IPS-18c (cell line): ENCODE measurements around the gene CCDC78.
"Not testable (repeated sequence)": the region's sequence is repeated elsewhere in the genome, so short reads cannot be mapped to it uniquely, and the experiment has no call there.

Experiments
- H3K4me3 ChIP-seq: 2 replicates; pipeline ENCODE4 v1.7.0; 2013; ENCODE audit warnings: low read depth, mild to moderate bottlenecking, low read length, moderate library complexity; ENCODE audit not compliant: insufficient read depth
- H3K9me3 ChIP-seq: one replicate; pipeline ENCODE4 v1.6.1; 2013; ENCODE audit warnings: mild to moderate bottlenecking, low read length, moderate library complexity; ENCODE audit not compliant: control insufficient read depth, insufficient read depth

The CCDC78 gene

DNA sequence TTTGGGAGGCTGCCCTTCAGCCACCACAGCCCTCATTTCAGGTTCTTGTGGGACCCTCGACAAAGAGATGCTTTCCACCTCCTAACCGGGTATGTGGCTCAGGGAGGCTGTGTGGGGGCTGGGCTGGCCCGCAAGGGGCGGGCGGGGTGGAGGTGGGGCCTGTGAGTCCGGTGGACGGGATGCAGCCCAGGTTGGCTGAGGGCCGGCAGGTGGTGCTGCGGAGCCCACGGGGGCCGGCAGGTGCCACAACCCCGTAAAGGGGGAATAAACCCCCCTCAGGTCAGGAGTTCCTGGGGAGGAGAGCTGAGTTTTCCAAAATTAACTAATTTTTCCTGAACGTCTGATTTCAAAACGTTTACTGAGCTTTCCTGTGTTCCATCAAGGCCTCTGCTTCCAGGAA, 19.5 kb upstream of the CCDC78 start:
- no peaks in the 10 kb centered on the region for H3K9me3 ChIP-seq
- no peak overlapping the region for H3K4me3 ChIP-seq

DNA sequence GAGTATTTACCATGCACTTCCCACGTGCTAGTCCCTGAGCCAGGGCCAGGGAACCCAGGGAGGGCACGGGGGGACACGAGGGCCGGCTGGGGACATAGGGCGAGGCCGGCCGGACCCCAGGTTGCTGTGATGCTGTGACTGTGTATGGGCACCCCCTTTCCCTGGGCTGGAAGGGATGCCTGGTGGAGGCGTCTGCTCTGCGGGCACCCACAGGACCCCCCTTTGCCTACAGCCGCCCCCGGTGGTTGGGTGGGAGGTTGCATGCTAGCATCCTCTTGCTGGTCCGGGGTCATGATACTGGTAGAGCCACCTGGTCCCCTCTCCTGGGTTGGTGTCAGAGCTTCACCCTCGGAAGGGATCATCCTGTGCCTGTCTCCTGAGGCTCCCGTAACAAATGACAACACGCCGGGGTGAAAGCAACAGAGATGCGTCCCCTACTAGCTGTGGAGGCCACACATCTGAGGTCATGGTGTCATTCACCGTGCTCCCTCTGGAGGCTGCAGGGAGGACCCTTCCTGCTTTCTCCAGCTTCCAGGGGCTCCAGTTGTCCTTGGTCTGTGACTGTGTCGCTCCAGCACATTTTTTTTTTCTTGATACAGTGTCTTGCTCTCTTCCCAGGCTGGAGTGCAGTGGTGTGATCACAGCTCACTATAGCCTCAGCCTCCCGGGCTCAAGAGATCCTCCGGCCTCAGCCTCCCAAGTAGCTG, 17.7 kb upstream of the CCDC78 start:
- Histone ChIP-seq H3K4me3 (no peak overlapping the region), H3K9me3 (no peaks in the 10 kb centered on the region)

GRCh38 chr16:742894-743293, 16.7 kb upstream of the CCDC78 start:
- H3K4me3 ChIP-seq, H3K9me3 ChIP-seq: not testable (repeated sequence)

DNA sequence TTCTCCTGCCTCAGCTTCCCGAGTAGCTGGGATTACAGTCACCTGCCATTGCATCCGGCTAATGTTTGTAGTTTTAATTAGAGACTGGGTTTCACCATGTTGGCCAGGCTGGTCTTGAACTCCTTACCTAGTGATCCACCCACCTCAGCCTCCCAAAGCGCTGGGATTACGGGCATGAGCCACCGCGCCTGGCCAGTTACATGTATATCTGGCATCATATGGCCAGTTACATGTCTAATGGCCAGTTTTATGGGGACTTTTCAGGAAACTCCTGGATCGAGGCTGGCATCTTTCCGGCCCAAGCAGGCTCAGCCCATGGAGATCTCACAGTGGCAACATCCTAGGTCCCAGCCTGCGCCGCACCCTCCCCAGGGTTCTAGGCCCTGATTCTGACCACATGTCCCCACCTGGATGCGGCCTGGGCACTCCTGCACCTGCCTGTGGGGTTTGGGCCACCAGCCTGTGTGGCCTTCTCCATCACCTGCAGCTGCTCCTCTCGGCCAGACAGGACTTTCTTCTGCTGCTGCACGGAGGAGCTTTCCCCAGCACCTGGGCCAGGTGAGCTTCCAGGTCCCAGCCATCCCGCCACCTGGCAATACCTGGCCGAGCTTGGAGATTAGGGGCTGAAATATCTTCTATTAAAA, 15.9 kb upstream of the CCDC78 start:
- Histone ChIP-seq H3K4me3 (no peak overlapping the region), H3K9me3 (no peaks in the 10 kb centered on the region)

- peak within 1 kb of the TSS; percentile 92 for H3K4me3 ChIP-seq
Observed at GRCh38 chr16:740764-741505, 14.7 kb upstream of the CCDC78 start, which contains the start of gene CIAO3. Gene CIAO3 (minus strand): TSS chr16:740997. CDS start chr16:740985, 12 bp downstream.

DNA sequence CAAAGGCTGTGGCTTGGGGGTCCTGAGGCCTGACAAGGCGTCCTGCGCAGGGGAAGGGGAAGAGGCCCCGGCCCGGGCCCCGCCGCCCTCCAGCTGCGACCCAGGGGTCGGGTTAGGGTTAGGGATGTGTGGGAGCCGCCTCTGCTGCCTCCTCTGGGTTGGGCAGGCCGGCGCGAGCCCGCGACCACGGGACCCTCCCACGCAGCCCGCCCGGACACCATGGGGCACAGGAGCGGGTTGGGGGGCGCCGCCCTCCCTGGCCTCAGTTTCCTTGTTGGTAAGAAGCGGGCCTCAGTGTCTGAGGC, 14.2 kb upstream of the CCDC78 start:
- no peaks in the 10 kb centered on the region for H3K9me3 ChIP-seq
- peak overlapping the region; percentile 92 for H3K4me3 ChIP-seq

More at GRCh38 chr16:740764-741505, 14.7 kb upstream of the CCDC78 start, which contains the start of gene CIAO3:
- no peaks in the 10 kb centered on the region for H3K9me3 ChIP-seq

GRCh38 chr16:739560-740458, 13.6 kb upstream of the CCDC78 start:
- Histone ChIP-seq H3K4me3 (peak overlapping the region; percentile 92), H3K9me3 (no peaks in the 10 kb centered on the region)

DNA sequence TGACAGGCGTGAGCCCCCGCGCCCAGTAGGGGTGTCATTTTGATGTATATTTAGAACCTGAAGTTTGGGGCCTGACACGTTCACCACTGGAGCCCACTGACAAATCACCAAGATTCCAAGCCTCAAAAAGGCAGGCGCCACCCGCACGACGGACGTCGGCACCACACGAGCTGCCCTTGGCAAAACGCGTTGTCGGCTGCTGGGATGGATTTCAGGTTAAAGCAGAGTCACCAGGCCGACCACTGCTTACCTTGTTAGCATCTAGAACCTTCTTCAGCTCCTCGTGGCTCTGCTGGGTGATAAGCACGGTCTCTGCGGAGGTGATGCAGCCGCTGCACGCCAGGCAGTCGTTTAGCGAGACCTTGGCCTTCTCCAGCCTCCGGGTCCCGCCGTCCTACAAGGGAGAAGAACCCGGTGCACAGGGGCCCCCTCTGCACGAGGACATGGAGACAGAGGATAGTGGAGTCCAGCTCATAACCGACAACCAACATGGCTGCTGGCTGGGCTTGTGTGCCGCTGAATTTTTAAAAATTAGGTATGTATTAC, 10.8 kb upstream of the CCDC78 start:
- Histone ChIP-seq H3K9me3 (no peaks in the 10 kb centered on the region), H3K4me3 (no peak overlapping the region)

- no peak overlapping the region for H3K4me3 ChIP-seq
Observed at GRCh38 chr16:735982-736453, 9.8 kb upstream of the CCDC78 start.

DNA sequence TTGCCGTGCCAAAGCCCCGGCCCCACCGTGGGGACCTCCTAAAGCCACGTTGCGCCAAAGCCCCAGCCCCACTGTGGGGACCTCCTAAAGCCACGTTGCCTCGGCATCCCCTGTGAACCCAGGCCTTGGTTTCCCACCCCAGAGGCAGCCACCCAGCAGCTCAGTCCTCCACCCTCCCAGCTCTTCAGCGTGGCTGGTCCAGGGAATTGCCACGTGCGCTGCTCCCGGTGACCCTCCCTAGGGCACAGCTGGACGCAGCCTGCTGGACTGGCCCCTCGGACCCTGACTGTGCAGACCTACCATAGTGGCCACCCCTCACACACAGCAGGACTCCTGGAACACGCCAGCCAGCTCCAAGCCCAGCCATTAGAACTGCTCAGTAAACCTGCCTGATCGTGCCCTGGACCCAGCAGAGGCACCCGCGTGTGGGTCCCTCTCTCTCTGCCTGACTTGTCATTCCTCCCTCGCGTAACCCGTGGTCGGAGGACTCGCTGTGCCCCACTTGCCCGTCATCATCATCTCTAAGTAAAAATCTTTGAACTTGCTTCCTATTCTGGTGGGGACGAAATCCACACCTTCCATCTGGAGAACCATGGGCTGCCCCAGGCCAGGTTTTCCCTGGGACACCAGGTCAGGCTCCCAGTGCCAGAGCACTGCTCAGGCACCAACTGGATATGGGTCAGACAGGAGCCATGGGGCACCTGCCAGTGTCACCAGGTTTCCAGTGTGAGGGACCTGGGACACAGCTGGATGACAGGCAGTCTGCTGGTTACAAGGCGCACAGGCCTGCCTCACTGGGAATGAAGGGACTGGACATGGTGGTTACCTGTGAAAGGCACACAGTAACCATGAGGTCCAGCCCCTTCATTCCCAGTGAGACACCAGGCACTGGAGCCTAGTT, 9.0 kb upstream of the CCDC78 start:
- Histone ChIP-seq H3K4me3 (no peak overlapping the region), H3K9me3 (no peaks in the 10 kb centered on the region)

More at GRCh38 chr16:735982-736453, 9.8 kb upstream of the CCDC78 start:
- H3K9me3 ChIP-seq, result no peaks in the 10 kb centered on the region

GRCh38 chr16:734208-734980, 8.2 kb upstream of the CCDC78 start:
- Histone ChIP-seq H3K4me3 (no peak overlapping the region), H3K9me3 (no peaks in the 10 kb centered on the region)

DNA sequence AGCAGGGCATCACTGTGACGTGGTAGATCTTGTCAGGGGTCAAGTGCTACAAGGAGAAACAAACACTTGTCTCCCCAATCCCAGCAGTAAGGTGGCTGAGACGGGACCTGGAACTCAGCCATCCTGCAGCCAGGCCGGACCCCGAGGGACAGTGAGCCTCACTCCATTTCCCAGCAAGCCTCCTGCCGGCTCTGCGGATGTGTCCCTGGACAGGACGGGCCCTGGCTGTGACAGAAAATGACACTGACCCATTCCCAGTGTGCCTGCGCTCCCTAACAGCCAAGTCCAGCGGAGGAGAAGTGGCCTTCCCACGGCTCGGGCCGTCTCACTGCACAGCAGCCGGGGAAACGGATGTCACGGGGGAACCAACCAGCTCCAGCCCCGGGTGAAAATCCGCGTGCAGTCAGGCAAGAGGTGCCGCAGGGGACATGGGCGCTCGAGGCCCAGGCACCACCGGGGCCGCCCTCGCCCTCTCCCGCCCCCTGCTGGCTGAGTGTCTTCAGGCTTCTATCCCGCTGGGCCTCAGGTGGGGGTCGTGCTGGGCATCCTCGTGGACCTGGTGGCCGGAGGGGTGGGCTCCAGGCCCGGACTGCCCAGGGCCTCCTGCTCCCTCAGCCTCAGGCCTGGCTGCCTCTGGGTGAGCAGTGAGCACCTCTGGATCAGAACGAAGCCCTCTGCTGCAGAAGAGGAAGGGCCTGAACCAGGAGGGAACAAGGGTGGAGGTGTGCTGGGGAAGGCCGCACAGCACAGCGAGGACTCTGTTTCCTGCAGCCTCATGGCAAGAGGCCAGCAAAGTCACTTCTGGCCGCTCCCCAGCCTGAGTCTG, 7.4 kb upstream of the CCDC78 start:
- H3K9me3 ChIP-seq, result no peaks in the 10 kb centered on the region
- H3K4me3 ChIP-seq, result no peak overlapping the region

DNA sequence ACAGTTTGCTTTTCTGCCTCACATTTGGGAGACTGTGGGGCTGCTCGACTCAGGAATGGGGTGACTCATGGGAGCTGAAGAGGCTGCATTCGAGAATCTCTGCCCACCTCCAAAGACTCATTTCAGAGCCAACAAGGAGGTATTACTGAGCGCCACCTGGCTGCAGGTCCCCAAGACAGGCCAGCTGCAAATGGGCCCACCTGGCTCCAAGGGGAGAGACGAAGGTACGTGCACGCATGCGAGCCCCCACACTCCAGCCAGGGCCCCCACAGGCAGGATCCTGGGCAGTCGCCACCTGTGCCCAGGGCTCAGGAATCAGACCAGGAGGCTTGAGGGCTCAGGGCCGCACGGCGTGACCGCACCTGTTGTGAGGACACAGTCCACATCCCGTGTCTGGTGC, 6.7 kb upstream of the CCDC78 start:
- H3K4me3 ChIP-seq, result no peak overlapping the region
- H3K9me3 ChIP-seq, result no peaks in the 10 kb centered on the region

- no peaks in the 10 kb centered on the region for H3K9me3 ChIP-seq
- no peak overlapping the region for H3K4me3 ChIP-seq
Observed at GRCh38 chr16:732332-732731, 6.1 kb upstream of the CCDC78 start.
